GM10266 (cell line): ENCODE results near the gene CPT1A.

Experiments used
- DNase-seq: peaks from one replicate; pipeline ENCODE4 v3.0.0; 2012; ENCODE audit errors: extremely low spot score
- TF ChIP-seq, protein P1 (sequence below): IDR thresholded peaks from 2 replicates; pipeline ENCODE4 v1.5.1; 2012; ENCODE audit warnings: mild to moderate bottlenecking, low read depth; ENCODE audit not compliant: control insufficient read depth, insufficient read depth; ENCODE audit errors: missing control alignments

CPT1A gene

DNA sequence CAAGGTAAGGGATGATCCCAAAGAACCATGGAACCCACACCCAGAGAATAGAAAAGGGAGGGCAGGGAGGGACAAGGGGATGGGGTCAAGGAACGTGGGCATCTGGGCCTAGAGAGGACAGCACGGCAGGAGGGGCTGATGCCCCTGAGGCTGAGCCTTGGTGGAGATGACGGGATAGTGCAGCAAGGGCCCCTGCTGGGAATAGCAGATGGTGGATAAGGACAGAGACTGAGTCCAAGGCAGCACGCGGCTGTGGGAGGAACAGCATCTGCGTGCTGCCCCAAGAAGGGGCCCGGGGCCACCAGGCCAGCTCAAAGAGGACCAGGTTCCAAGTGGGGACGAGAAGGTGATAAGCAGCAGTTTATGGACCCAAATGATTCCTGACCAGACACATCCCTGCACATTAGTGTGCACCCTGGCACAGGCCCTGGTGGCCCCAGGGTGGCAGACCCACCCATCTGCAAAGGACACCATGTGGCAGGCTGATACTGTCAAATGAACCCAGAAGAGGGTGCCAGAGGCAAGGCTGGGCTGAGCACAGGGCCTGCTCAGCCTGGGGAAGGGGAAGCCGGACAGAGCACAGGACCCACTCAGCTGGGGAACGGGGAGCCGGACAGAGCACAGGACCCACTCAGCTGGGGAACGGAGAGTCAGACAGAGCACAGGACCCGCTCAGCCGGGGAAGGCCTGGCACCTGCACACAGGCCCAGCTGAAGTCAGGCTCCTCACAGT is 77.6 kb downstream of the CPT1A start:
- no peak for DNase-seq

DNA sequence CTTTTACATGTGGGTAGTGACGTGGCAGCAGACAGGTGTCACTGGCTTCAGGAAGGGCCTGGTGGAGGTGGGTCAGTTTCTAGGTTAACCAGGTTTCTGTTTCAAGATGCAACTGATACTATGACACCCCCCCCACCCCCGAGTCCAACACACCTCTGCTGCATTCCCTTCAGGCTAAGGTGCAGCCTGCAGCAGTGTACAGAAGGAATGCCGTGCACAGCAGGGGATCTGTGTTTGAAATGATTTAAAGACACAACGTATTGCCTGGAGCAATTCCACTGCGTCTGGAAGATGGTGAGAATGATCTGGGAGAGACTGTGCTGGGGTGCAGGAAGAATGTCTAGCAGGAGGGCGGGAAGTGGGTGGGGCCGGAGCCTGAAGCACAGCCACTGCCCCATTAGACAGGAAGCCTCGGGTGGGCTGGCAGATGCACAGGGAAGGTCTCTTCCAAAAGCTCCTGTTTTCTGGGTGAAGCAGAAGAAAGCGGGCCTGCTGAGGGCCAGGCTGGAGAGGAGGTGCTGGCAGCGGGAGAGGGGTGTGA is 78.5 kb downstream of the CPT1A start:
- TF ChIP-seq, protein P1, sequence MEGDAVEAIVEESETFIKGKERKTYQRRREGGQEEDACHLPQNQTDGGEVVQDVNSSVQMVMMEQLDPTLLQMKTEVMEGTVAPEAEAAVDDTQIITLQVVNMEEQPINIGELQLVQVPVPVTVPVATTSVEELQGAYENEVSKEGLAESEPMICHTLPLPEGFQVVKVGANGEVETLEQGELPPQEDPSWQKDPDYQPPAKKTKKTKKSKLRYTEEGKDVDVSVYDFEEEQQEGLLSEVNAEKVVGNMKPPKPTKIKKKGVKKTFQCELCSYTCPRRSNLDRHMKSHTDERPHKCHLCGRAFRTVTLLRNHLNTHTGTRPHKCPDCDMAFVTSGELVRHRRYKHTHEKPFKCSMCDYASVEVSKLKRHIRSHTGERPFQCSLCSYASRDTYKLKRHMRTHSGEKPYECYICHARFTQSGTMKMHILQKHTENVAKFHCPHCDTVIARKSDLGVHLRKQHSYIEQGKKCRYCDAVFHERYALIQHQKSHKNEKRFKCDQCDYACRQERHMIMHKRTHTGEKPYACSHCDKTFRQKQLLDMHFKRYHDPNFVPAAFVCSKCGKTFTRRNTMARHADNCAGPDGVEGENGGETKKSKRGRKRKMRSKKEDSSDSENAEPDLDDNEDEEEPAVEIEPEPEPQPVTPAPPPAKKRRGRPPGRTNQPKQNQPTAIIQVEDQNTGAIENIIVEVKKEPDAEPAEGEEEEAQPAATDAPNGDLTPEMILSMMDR = no peak
- no peak for DNase-seq

More for the DNA sequence above, 77.6 kb downstream of the CPT1A start:
- TF ChIP-seq, protein P1 = peak; percentile 28

DNA sequence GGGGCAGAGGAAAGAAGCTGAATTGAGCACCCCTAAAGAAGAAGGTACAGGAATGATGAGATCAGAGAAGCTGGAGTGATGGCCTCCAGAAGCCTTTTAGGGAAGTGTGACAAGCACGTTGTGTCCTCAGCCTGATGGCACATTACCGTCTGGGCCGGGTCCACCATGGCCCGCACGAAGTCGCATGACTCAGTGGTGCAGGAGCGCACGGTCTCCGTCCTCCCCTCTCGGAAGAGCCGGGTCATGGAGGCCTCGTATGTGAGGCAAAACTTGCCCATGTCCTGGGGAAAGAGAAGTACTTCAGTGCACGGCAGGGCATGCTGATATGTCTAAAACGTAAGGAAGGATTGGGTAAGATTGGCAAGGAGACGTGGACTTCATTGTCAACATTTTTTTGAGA is 79.2 kb downstream of the CPT1A start:
- no peak for DNase-seq
- TF ChIP-seq, protein P1 = no peak

DNA sequence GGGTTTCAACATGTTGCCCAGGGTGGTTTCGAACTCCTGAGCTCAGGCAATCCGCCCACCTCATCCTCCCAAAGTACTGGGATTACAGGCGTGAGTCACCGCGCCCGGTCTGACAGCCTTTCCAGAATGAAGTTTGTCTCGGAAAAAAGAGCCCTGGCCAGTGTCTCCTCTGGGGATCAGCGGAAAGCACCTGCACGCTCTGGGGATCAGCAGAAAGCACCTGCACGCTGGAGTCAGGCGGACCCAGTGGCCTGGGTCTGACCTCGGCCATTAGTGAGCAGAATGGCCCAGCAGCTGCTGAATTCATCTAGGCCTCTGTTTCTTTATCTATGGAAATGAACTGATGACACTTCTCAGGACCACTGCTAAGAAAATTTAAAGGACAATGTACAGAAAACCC is 79.9 kb downstream of the CPT1A start:
- no peak for DNase-seq

DNA sequence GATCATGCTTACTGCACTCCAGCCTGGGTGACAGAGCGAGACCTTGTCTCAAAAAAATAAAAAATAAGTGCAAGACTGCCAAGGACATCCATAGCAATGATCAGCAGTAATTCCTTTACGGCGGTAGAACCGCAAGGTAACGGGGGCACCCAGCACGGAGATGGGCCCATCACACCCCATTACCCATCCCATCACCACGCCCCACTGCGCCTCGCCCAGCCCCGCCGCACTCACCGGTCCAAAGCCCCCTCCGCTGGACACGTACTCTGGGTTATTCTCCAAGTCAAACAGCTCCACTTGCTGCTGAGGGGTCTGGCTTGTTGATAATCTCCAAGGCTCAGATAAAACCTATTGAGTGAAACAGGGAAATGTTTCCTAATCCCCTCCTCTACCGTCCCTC is 81.7 kb downstream of the CPT1A start:
- TF ChIP-seq, protein P1 = no peak
- no peak for DNase-seq

More for the DNA sequence above, 79.9 kb downstream of the CPT1A start:
- TF ChIP-seq, protein P1 = no peak

DNA sequence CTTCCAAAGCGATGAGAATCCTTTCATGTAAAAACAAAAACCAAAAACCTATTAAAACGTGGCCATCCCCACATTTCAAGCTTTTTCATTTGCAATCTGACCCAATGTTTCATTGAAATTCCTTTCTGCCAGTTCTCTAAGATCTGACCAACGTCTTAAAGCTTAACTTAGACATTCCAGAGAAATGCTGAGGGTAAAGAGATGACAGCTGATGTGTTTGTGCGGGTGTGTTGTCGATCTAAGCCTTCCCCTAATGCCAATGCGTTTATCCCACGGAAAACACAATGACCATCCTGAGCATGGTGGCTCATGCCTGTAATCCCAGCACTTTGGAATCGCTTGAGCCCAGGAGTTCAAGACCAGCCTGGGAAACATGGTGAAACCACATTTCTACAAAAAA is 84.0 kb downstream of the CPT1A start:
- DNase-seq = no peak
- TF ChIP-seq, protein P1 = no peak

DNA sequence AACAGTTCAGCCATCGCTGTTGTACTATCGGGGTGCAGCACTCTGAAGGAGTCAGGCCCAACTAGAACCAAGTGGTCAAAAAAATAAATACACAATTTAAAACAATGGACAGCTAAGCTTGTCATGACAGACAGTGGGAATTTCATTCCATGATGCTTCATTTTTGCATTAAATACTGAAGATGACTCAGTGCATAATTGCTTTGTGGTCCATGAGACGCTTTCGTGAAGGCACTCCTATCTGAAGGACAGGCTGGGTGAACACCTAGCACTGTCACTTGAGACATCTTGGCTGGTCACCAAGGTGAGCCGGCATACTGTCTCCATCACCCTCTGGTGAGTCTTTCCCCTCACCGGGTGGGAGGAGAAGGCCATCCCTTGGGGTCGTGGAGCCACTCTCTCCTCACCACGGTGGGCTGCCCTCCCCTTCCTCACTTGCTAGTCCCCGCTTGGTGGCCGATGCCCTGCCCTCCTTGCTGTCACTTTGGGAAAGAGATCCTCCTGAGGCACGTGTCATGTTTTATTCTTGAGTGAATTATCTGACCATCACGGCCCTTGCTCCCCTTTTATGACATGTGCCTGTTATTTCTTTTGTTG is 85.4 kb downstream of the CPT1A start:
- no peak for DNase-seq
- TF ChIP-seq, protein P1 = no peak
